Upper lobe of left lung (tissue), 6 donors: Measurements from ENCODE around the gene AHDC1. TPM values are rescaled to one million over a fixed set of nuclear protein-coding genes. Genes with fewer than 3 reads are reported as not detected.
A peak's percentile ranks its signal among the peaks of the same experiment; 100 is the strongest.

Experiments used
- ATAC-seq, 2 donors: fragments of 200-7000 bp; cut with Tn5 transposase; one replicate each; pipeline ENCODE4 v1.9.1; 2022; ENCODE audit warnings: mild to moderate bottlenecking in 2 of 2, moderate library complexity in 2 of 2; ENCODE audit not compliant: low FRiP score in 2 of 2
- DNase-seq, 2 donors: peaks; one replicate each; pipeline ENCODE4 v3.0.0-alpha.2; 2019 to 2020
- H3K27ac ChIP-seq, 4 donors: fragments of 200-600 bp; sonication (generic); one replicate each; pipeline ENCODE4 v1.5.1; 2016 to 2019
- H3K27me3 ChIP-seq, 4 donors: fragments of 200-600 bp; sonication (generic); one replicate each; pipeline ENCODE4 v1.5.1; 2017 to 2019
- H3K36me3 ChIP-seq, 4 donors: fragments of 200-600 bp; sonication (generic); one replicate each; pipeline ENCODE4 v1.5.1; 2016 to 2019
- H3K4me1 ChIP-seq, 4 donors: fragments of 200-600 bp; sonication (generic); one replicate each; pipeline ENCODE4 v1.5.1; 2018 to 2019
- H3K4me3 ChIP-seq, 4 donors: fragments of 200-600 bp; sonication (generic); one replicate each; pipeline ENCODE4 v1.5.1; 2017 to 2019; ENCODE audit warnings: mild to moderate bottlenecking in 2 of 4, moderate library complexity in 1 of 4
- H3K9me3 ChIP-seq, 4 donors: fragments of 200-600 bp; sonication (generic); one replicate each; pipeline ENCODE4 v1.5.1; 2018 to 2019
- EP300 ChIP-seq, 4 donors: sonication (generic); formaldehyde crosslinking; IDR thresholded peaks; one replicate each; pipeline ENCODE4 v1.5.1; 2017; ENCODE audit warnings: antibody characterized with exemption in 4 of 4, control low read depth in 2 of 4
- POLR2A ChIP-seq, 4 donors: fragments of 450-650 bp; IDR thresholded peaks; one replicate each; pipeline ENCODE4 v1.5.1; 2016 to 2017; ENCODE audit warnings: antibody characterized with exemption in 4 of 4, mild to moderate bottlenecking in 2 of 4
- POLR2AphosphoS5 ChIP-seq, 2 donors: sonication (generic); formaldehyde crosslinking; IDR thresholded peaks; one replicate each; pipeline ENCODE4 v1.5.1; 2017; ENCODE audit warnings: antibody characterized with exemption in 2 of 2
- WGBS, 2 donors: methylation state at CpG; one replicate each; pipeline ENCODE4 v1.1.5; 2017 to 2018; 5-methylcytosine and 5-hydroxymethylcytosine counted together
- total RNA-seq, 6 donors: library from RNA; depleted of rRNA in 4 of 6; stranded (reverse); fragments of >200 nt in 4 of 6; gene quantifications; one replicate each; pipeline versions ENCODE4 v1.1.0 to v1.2.1, GENCODE V29; 2016 to 2021
- TF ChIP-seq, protein P1 (sequence below), 6 experiments: fragments of 450-650 bp in 4 of 6; fragments of 200-600 bp in 2 of 6; sonication (generic) in 2 of 6; IDR thresholded peaks; one replicate each; pipeline ENCODE4 v1.5.1; 2016 to 2019; ENCODE audit warnings: antibody characterized with exemption in 6 of 6
- donor health status: DM: no; HTN: no; CAD: no; lungs with moderate emphysema.
- donor health status: DM: no; HTN: yes; CAD: no; lungs with severe emphysema.

AHDC1 gene
- total RNA-seq, 6 donors from 2014 or later, result 10.8 to 43.4 (median 26.2) TPM

GRCh38 chr1:27591622-27592021 lies 12.3 kb downstream of the AHDC1 start:
- H3K4me1 ChIP-seq, result peaks cover 35 to 70% (median 57%) of the 10 kb centered on the region in 4 donors
- WGBS, 2 donors, result 43 to 65% methylated on average over 3 to 4 of the region's 4 CpGs
- DNase-seq (no peak), ATAC-seq (no peak)
- H3K4me3 ChIP-seq, result no peak overlapping the region
- peak overlapping the region in 2 of 4 donors; percentile 64 to 78 for H3K27ac ChIP-seq
- H3K27me3 ChIP-seq, result no peaks in the 10 kb centered on the region
- no peaks in the 10 kb centered on the region for H3K9me3 ChIP-seq
- H3K36me3 ChIP-seq, result peaks cover 0 to 7% (median 0%) of the 10 kb centered on the region in 4 donors
- TF ChIP-seq, protein P1, sequence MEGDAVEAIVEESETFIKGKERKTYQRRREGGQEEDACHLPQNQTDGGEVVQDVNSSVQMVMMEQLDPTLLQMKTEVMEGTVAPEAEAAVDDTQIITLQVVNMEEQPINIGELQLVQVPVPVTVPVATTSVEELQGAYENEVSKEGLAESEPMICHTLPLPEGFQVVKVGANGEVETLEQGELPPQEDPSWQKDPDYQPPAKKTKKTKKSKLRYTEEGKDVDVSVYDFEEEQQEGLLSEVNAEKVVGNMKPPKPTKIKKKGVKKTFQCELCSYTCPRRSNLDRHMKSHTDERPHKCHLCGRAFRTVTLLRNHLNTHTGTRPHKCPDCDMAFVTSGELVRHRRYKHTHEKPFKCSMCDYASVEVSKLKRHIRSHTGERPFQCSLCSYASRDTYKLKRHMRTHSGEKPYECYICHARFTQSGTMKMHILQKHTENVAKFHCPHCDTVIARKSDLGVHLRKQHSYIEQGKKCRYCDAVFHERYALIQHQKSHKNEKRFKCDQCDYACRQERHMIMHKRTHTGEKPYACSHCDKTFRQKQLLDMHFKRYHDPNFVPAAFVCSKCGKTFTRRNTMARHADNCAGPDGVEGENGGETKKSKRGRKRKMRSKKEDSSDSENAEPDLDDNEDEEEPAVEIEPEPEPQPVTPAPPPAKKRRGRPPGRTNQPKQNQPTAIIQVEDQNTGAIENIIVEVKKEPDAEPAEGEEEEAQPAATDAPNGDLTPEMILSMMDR (IDR thresholded peaks at IDR 0.05), result no peak
- TF ChIP-seq POLR2AphosphoS5 (IDR thresholded peaks at IDR 0.05) (no peak), EP300 (IDR thresholded peaks at IDR 0.05) (no peak), POLR2A (IDR thresholded peaks at IDR 0.05) (no peak)

DNA sequence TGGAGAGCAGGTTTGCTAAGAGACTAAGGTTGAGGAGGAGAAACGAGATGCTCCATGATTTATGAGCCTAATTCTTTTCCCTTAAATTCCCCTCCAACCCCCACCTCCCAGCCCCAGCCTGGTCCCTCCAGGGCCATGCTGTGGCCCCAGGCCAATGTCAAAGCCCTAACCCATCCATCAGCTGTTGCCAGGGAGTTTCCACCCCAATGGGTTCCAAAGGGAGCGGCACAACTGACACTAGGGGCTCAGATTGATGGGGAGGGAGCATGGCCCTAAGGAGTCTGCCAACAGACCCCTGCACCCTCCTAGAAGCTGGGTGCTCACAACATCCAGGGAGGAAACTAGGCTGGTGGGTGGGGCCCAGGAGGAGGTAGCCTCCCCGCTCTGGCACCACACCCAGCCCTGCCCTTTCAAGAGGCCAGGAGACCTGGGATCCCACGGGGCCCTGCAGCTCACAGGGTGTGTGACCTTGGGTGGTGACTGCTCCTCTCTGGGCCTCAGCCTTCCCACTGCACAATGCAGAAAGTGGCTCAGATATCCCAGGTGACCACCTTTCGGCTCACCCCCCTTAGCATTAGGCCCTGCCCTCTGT lies 12.9 kb downstream of the AHDC1 start:
- no peak for ATAC-seq
- H3K4me1 ChIP-seq, result peaks cover 35 to 65% (median 54%) of the 10 kb centered on the region in 4 donors
- peaks cover 0 to 7% (median 0%) of the 10 kb centered on the region in 4 donors for H3K36me3 ChIP-seq
- no peaks in the 10 kb centered on the region for H3K27me3 ChIP-seq
- no peak for DNase-seq
- H3K4me3 ChIP-seq, result no peak overlapping the region
- no peaks in the 10 kb centered on the region for H3K9me3 ChIP-seq
- peak overlapping the region in 3 of 4 donors; percentile 56 to 78 (median 64) for H3K27ac ChIP-seq
- WGBS, 2 donors, result 58 to 78% methylated on average over 3 to 5 of the region's 5 CpGs
- TF ChIP-seq POLR2AphosphoS5 (IDR thresholded peaks at IDR 0.05) (no peak), EP300 (IDR thresholded peaks at IDR 0.05) (no peak)
- TF ChIP-seq, protein P1 (IDR thresholded peaks at IDR 0.05), result no peak

- Histone ChIP-seq H3K27me3 (no peaks in the 10 kb centered on the region), H3K27ac (peak overlapping the region; percentile 49 to 78 (median 60)), H3K4me3 (no peak overlapping the region), H3K9me3 (no peaks in the 10 kb centered on the region), H3K4me1 (peaks cover 35 to 57% (median 52%) of the 10 kb centered on the region in 4 donors), H3K36me3 (peaks cover 0 to 7% (median 0%) of the 10 kb centered on the region in 4 donors)
- 33 to 42% methylated on average over 1 to 6 of the region's 13 CpGs for WGBS, 2 donors
- ATAC-seq (peak in 1 of 2 donors; percentile 27), DNase-seq (peak; percentile 77 to 85)
- TF ChIP-seq EP300 (IDR thresholded peaks at IDR 0.05) (no peak), POLR2AphosphoS5 (IDR thresholded peaks at IDR 0.05) (peak in 1 of 2 donors; percentile 19), POLR2A (IDR thresholded peaks at IDR 0.05) (no peak)
- TF ChIP-seq, protein P1 (IDR thresholded peaks at IDR 0.05), result no peak
Measured at GRCh38 chr1:27589841-27590426, 14.0 kb downstream of the AHDC1 start.

- no peaks in the 10 kb centered on the region for H3K27me3 ChIP-seq
- H3K4me3 ChIP-seq, result no peak overlapping the region
- WGBS, 2 donors, result 70 to 79% methylated on average over 6 of the region's 6 CpGs
- peak overlapping the region; percentile 49 to 78 (median 60) for H3K27ac ChIP-seq
- ATAC-seq, result no peak
- H3K4me1 ChIP-seq, result peaks cover 35 to 52% (median 49%) of the 10 kb centered on the region in 4 donors
- TF ChIP-seq POLR2AphosphoS5 (IDR thresholded peaks at IDR 0.05), result no peak
- TF ChIP-seq, protein P1 (IDR thresholded peaks at IDR 0.05), result no peak
- no peak for TF ChIP-seq EP300 (IDR thresholded peaks at IDR 0.05)
- no peak for TF ChIP-seq POLR2A (IDR thresholded peaks at IDR 0.05)
- DNase-seq, result no peak
- H3K9me3 ChIP-seq, result no peaks in the 10 kb centered on the region
- peaks cover 0 to 7% (median 0%) of the 10 kb centered on the region in 4 donors for H3K36me3 ChIP-seq
Measured at GRCh38 chr1:27589441-27589840, 14.5 kb downstream of the AHDC1 start.
